SK-N-MC (cell line): ENCODE data around the gene SBNO2.

Experiments
- DNase-seq: peaks from one replicate; pipeline ENCODE4 v3.0.0-alpha.2; 2011; ENCODE audit warnings: low read depth, low spot score
- H3K27ac ChIP-seq: fragments of 200-600 bp; sonication (generic); 2 replicates; pipeline ENCODE4 v1.5.1; 2016; ENCODE audit warnings: mixed run types
- H3K36me3 ChIP-seq: fragments of 200-600 bp; sonication (generic); 2 replicates; pipeline ENCODE4 v1.6.1; 2017; ENCODE audit warnings: antibody characterized with exemption, low read length, mixed read lengths; ENCODE audit not compliant: insufficient read depth
- H3K4me3 ChIP-seq: fragments of 200-600 bp; sonication (generic); 2 replicates; pipeline ENCODE4 v1.5.1; 2016
- H3K9ac ChIP-seq: fragments of 200-600 bp; sonication (generic); 2 replicates; pipeline ENCODE4 v1.8.0; 2017; ENCODE audit warnings: mixed run types, mixed read lengths; ENCODE audit not compliant: insufficient read length
- H3K9me3 ChIP-seq: fragments of 200-600 bp; sonication (generic); 2 replicates; pipeline ENCODE4 v1.6.1; 2017; ENCODE audit warnings: low read depth, mild to moderate bottlenecking, antibody characterized with exemption, low read length, moderate library complexity, mixed read lengths
- EZH2 ChIP-seq: fragments of 200-600 bp; sonication (generic); IDR thresholded peaks from one replicate; pipeline ENCODE4 v1.6.1; 2017; ENCODE audit warnings: antibody characterized with exemption
- FOXP2 ChIP-seq: optimal IDR thresholded peaks from 2 replicates; pipeline ENCODE3; 2011; ENCODE audit warnings: mild to moderate bottlenecking, moderate library complexity; ENCODE audit not compliant: insufficient read depth; ENCODE audit errors: extremely low read length, control extremely low read depth
- POLR2AphosphoS5 ChIP-seq: IDR thresholded peaks from 2 replicates; pipeline ENCODE4 v1.6.1; 2012; ENCODE audit warnings: mild to moderate bottlenecking, low read depth, low read length, borderline replicate concordance

The SBNO2 gene

DNA sequence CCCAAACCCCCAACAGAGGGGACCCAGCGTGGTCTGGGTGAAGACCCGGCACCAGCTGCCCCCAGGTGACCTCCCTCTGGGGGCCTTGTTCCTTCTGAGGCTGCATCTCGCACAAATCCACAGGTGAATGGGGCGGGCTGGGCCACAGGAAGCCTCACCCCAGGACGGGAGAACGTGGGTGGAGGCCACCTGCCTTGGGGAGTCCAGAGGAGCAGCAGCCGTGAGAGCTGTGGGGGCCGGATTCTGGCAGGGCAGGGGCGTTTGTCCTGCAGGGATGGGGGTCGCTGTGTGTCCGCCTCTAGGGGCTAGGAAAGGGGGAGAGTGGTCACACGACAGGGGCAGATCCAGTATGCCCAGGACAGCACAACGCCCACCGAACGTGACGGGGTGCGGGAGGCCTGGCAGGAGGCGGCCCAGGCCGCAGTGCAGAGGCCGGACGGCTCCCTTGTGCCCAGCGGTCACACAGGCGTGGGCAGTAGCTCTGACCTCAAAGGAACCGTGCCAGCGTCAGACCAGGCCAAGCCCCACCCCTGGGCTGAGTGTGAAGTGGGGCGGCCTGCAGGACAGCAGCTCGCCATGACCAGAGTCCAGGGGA is 85.6 kb downstream of the SBNO2 start:
- Histone ChIP-seq H3K9ac (no peak overlapping the region), H3K4me3 (no peak overlapping the region), H3K36me3 (peaks cover 34% of the 10 kb centered on the region; the same call in 1 of the 2 replicates), H3K9me3 (no peaks in the 10 kb centered on the region), H3K27ac (0 out of 2 replicates have a peak overlapping the region, but pooled peaks have one; percentile 13)
- TF ChIP-seq FOXP2 (no peak), POLR2AphosphoS5 (no peak), EZH2 (no peak)
- DNase-seq, result no peak

DNA sequence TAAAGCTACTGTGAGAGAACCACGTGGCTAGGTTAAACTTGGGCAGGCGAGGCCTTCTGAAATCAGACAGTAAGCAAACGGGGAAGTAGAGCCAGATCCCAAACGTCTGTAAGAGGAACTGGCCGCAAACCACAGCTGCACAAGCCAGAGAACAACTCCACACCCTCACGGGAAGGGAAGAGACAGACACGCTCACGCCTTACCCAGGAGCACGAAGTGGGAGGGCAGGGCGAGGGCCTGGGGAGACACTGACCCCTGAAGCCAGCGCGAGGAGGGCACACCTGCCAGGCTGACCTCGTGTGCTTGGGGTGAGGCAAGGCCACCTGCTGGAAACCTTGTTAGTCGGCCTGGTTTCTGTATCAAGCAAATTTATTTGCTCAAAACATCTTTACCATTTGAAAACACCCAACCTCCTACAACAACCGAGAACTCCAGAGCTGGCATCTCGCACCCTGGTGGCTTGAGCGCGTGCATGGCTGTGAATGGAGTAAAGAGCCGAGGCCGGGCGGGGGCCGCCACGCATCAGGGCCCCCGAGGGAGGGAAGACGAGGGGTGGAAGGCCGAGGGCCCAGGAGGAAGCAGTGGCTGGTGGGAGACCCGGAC is 86.2 kb downstream of the SBNO2 start:
- TF ChIP-seq EZH2 (no peak), POLR2AphosphoS5 (0 out of 2 replicates have a peak, but pooled peaks have one; percentile 21)
- H3K4me3 ChIP-seq, result no peak overlapping the region
- H3K36me3 ChIP-seq, result peaks cover 28% of the 10 kb centered on the region; the same call in 1 of the 2 replicates
- H3K9ac ChIP-seq, result no peak overlapping the region
- no peaks in the 10 kb centered on the region for H3K9me3 ChIP-seq
- DNase-seq, result no peak
- H3K27ac ChIP-seq, result peak overlapping the region; percentile 19; the same call in 1 of the 2 replicates

DNA sequence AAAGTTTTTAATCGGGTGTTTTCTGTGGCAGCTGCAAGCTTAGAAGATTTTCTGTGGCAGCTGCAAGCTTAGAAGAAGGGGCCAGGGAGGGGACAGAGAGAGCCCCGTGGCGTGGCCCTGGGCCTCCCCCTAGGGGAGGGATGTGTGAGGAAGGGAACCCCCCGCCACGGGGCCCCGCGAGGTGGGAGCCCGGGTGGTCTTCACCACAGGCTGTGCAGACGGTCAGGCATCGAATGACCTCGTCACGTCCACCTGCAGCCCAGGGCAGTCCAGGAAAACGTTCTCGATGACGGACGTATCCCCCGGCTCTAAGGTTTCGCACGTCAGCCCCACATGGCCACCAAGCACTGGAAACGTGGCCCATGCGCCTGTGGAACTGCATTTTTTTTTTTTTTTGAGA is 87.5 kb downstream of the SBNO2 start:
- H3K36me3 ChIP-seq, result peaks cover 22% of the 10 kb centered on the region; the same call in 1 of the 2 replicates
- H3K27ac ChIP-seq, result no peak overlapping the region

DNA sequence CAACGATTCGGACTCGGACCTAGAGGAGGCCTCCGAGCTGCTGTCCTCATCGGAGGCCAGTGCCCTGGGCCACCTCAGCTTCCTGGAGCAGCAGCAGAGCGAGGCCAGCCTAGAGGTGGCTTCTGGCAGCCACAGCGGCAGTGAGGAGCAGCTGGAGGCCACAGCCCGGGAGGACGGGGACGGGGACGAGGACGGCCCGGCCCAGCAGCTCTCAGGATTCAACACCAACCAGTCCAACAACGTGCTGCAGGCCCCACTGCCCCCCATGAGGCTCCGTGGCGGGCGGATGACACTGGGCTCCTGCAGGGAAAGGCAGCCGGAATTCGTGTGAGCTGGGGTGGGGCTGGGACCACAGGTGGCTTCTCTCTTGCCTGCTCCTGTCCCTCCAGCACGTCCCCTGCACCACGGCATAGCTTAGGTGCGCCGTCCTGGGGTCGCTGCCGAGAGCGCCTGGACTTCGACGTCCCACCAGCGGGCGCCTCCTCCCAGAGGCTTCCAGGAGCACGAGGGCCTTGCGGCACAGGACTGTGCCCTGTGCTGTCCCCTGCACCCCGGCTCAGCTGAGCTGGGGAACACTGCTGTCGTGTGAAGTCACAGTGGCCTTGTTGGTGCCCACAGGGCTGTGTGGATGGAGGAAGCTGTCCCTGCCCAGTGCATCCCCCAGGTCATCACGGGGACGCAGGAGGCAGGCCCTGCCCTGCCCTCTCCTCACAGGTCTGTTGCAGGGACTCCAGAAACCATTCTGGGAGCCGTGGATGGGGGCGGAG is 88.2 kb downstream of the SBNO2 start:
- Histone ChIP-seq H3K9ac (no peak overlapping the region), H3K36me3 (peaks cover 14% of the 10 kb centered on the region; the same call in 1 of the 2 replicates), H3K4me3 (no peak overlapping the region), H3K27ac (no peak overlapping the region), H3K9me3 (no peaks in the 10 kb centered on the region)
- no peak for DNase-seq
- TF ChIP-seq FOXP2 (no peak), POLR2AphosphoS5 (peak; percentile 60)

More for the DNA sequence above, 87.5 kb downstream of the SBNO2 start:
- Histone ChIP-seq H3K4me3 (no peak overlapping the region), H3K9me3 (no peaks in the 10 kb centered on the region), H3K9ac (no peak overlapping the region)
- TF ChIP-seq EZH2 (no peak), FOXP2 (no peak), POLR2AphosphoS5 (no peak)
- DNase-seq, result no peak

DNA sequence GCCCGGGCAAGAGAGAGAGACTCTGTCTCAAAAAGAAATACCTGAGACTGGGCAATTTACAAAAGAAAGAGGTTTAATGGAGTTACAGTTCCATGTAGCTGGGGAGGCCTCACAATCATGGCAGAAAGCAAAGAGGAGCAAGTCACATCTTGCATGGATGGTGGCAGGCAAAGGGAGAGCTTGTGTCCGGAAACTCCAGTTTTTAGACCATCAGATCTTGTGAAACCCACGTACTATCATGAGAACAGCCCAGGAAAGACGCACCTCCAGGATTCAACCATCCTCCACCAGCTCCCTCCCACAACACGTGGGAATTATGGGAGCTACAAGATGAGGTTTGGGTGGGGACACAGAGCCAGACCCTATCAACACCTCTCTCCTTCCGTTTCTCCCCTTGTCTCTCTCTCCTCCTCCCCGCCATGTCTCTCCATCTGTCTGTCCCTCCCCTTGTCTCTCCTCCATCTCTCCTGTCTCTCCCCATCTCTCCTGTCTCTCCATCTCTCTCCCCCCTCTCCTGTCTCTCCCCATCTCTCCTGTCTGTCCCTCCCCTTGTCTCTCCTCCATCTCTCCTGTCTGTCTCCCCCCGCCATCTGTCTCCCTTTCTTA is 88.9 kb downstream of the SBNO2 start:
- Histone ChIP-seq H3K9ac (no peak overlapping the region), H3K4me3 (no peak overlapping the region), H3K27ac (no peak overlapping the region), H3K36me3 (peaks cover 11% of the 10 kb centered on the region; the same call in 1 of the 2 replicates), H3K9me3 (no peaks in the 10 kb centered on the region)
- DNase-seq, result no peak
- no peak for TF ChIP-seq EZH2

DNA sequence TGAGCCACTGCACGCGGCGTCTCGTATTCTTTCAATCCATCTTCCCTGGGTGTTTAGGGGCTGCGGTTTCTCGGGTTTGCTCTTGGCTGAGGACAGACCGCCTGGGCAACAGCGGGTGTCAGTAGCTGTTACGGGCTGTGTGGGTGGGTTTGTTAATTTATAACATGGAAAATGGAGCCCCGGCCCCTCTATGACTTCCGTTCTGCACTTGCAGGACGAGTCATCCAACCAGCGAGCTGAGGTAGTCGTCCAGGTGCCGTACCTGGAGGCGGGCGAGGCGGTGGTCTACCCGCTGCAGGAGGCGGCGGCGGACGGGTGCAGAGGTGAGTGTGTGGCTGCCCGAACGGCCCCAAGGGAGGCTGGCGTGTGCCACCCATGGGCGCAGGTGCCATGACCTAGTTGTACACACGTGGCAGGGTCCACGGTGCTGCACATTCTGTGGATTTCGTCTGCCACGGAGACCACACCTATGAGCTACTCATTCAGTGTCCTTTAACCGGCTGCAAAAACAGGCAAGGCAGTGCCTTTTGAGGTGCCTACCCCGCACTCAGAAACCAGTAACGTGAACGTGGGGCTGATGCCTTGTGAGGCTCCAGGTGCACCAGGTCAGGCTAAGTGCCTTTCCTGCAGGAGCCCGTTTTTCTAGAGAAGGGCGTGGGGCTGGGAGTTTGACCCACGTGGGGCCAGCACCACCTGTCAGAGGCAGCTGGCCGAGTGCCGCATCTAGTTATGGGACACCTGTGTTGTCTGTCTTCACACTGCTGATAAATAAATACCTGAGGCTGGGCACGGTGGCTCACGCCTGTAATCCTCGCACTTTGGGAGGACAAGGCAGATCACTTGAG is 89.8 kb downstream of the SBNO2 start:
- no peak for TF ChIP-seq FOXP2
- TF ChIP-seq POLR2AphosphoS5, result no peak
- no peak for TF ChIP-seq EZH2
- DNase-seq, result no peak
- Histone ChIP-seq H3K27ac (no peak overlapping the region), H3K9ac (no peak overlapping the region), H3K9me3 (no peaks in the 10 kb centered on the region), H3K4me3 (no peak overlapping the region), H3K36me3 (peaks cover 11% of the 10 kb centered on the region; the same call in 1 of the 2 replicates)

DNA sequence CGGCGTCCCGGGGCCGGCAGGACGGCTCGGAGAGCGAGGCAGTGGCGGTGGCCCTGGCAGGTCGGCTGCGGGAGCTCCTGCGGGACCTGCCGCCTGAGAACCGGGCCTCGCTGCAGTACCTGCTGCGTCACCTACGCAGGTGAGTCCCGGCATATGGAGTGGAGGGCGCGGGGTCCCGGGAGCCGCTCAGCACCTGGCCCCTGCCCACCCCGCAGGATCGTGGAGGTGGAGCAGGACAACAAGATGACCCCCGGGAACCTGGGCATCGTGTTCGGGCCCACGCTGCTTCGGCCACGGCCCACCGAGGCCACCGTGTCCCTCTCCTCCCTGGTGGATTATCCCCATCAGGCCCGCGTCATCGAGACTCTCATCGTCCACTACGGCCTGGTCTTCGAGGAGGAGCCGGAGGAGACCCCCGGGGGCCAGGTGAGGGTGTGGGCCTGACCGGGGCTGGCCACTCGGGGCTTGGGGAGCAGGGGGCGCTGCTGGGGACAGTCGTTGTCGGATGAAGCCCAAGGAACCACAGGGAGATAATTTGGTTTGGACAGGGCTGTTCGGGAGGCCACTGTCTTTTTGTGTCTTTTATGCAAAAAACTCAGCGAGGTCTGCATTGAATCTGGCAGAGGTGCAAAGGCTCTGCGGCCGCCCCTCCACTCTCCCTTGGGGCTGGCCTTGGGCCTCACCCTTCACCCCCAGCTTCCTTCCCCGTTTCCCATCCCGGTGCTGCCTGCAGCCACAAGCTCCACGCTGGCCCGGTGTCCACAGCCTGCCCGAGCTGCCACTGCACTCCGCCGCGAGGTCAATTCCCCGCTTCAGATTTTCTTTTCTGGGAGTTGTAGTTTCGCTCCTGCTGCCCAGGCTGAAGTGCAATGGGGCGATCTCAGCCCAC is 90.9 kb downstream of the SBNO2 start:
- H3K27ac ChIP-seq, result no peak overlapping the region
- no peak overlapping the region for H3K9ac ChIP-seq
- H3K36me3 ChIP-seq, result 0 out of 2 replicates have a peak, but pooled peaks cover 5% of the 10 kb centered on the region
- DNase-seq, result no peak
- TF ChIP-seq POLR2AphosphoS5, result no peak
- TF ChIP-seq FOXP2, result no peak
- no peak for TF ChIP-seq EZH2
- no peaks in the 10 kb centered on the region for H3K9me3 ChIP-seq
- peak overlapping the region; percentile 77 for H3K4me3 ChIP-seq
